Esophagus (tissue), 2 donors: ENCODE measurements around the gene BPI. TPM values are rescaled to one million over a fixed set of nuclear protein-coding genes. Genes with fewer than 3 reads are reported as not detected.

Experiments
- H3K27ac ChIP-seq, 2 donors: one replicate each; pipeline ENCODE4 v1.5.1; 2013; ENCODE audit warnings: low read depth in 2 of 2, mild to moderate bottlenecking in 2 of 2, inconsistent platforms in 1 of 2, low read length in 1 of 2, moderate library complexity in 1 of 2
- H3K27me3 ChIP-seq, 2 donors: one replicate each; pipeline ENCODE4 v1.6.1; 2013; ENCODE audit warnings: low read length in 2 of 2, control low read depth in 1 of 2, mild to moderate bottlenecking in 1 of 2; ENCODE audit not compliant: insufficient read depth in 2 of 2, control insufficient read depth in 1 of 2
- H3K36me3 ChIP-seq, 2 donors: one replicate each; pipeline ENCODE4 v1.6.1; 2013; ENCODE audit warnings: low read length in 1 of 2; ENCODE audit not compliant: control insufficient read depth in 2 of 2, insufficient read depth in 2 of 2
- H3K4me1 ChIP-seq, 2 donors: one replicate each; pipeline ENCODE4 v1.6.1; 2013; ENCODE audit warnings: low read length in 1 of 2; ENCODE audit not compliant: control insufficient read depth in 2 of 2, insufficient read depth in 2 of 2
- H3K4me3 ChIP-seq, 2 donors: one replicate each; pipeline ENCODE4 v1.5.1; 2013; ENCODE audit warnings: low read length in 2 of 2, mild to moderate bottlenecking in 2 of 2, low read depth in 1 of 2, moderate library complexity in 1 of 2
- H3K9me3 ChIP-seq, 2 donors: one replicate each; pipeline ENCODE4 v1.6.1; 2013; ENCODE audit warnings: mild to moderate bottlenecking in 2 of 2, low read depth in 1 of 2, low read length in 1 of 2, moderate library complexity in 1 of 2; ENCODE audit not compliant: control insufficient read depth in 2 of 2, insufficient read depth in 1 of 2
- whole genome bisulfite sequencing, 2 donors: extraction: QIAGEN DNeasy Blood & Tissue Kit; methylation state at CpG; one replicate each; pipeline ENCODE4 v1.1.7; 2013; 5-methylcytosine and 5-hydroxymethylcytosine counted together
- polyA plus RNA-seq, 2 donors: library from polyadenylated mRNA; stranded (reverse); fragments of 200-250 nt; gene quantifications; one replicate each; pipeline ENCODE4 v1.2.3, GENCODE V29; 2013
- donor health status: healthy with polysubstance abuse.
- donor health status: Bipolar disorder and iron deficiency.

The BPI gene
- polyA plus RNA-seq, 2 donors, result 0.02 TPM; not detected in 1

- no peaks in the 10 kb centered on the region for H3K9me3 ChIP-seq
- no peak overlapping the region for H3K27ac ChIP-seq
- H3K4me1 ChIP-seq, result no peaks in the 10 kb centered on the region
- no peaks in the 10 kb centered on the region for H3K27me3 ChIP-seq
- H3K36me3 ChIP-seq, result no peaks in the 10 kb centered on the region
- no peak overlapping the region for H3K4me3 ChIP-seq
- WGBS, 2 donors, result 49 to 53% methylated on average over 15 to 16 of the region's 16 CpGs
These were observed 17.1 kb upstream of the BPI start for GRCh38 chr20:38286586-38287531.

GRCh38 chr20:38290829-38291814, 12.8 kb upstream of the BPI start:
- WGBS, 2 donors, result 39 to 43% methylated on average over 21 of the region's 21 CpGs

GRCh38 chr20:38291966-38292365, 12.0 kb upstream of the BPI start:
- 61 to 62% methylated on average over 3 of the region's 3 CpGs for WGBS, 2 donors
- peaks cover 0 to 3% of the 10 kb centered on the region in 2 donors for H3K4me1 ChIP-seq
- H3K27ac ChIP-seq, result no peak overlapping the region
- H3K9me3 ChIP-seq, result no peaks in the 10 kb centered on the region
- no peaks in the 10 kb centered on the region for H3K27me3 ChIP-seq
- no peak overlapping the region for H3K4me3 ChIP-seq
- no peaks in the 10 kb centered on the region for H3K36me3 ChIP-seq

More at GRCh38 chr20:38290829-38291814, 12.8 kb upstream of the BPI start:
- Histone ChIP-seq H3K27me3 (no peaks in the 10 kb centered on the region), H3K4me3 (no peak overlapping the region), H3K27ac (no peak overlapping the region), H3K9me3 (no peaks in the 10 kb centered on the region), H3K36me3 (no peaks in the 10 kb centered on the region), H3K4me1 (no peaks in the 10 kb centered on the region)

- peaks cover 1 to 3% of the 10 kb centered on the region in 2 donors for H3K4me1 ChIP-seq
These were observed 10.4 kb upstream of the BPI start for GRCh38 chr20:38293491-38294065.

GRCh38 chr20:38294076-38294591, 9.8 kb upstream of the BPI start:
- H3K36me3 ChIP-seq, result no peaks in the 10 kb centered on the region
- H3K4me1 ChIP-seq, result peaks cover 3 to 5% of the 10 kb centered on the region in 2 donors
- no peaks in the 10 kb centered on the region for H3K9me3 ChIP-seq
- H3K4me3 ChIP-seq, result no peak overlapping the region
- H3K27ac ChIP-seq, result no peak overlapping the region
- H3K27me3 ChIP-seq, result no peaks in the 10 kb centered on the region
- 81 to 87% methylated on average over 11 of the region's 11 CpGs for WGBS, 2 donors

More at GRCh38 chr20:38293491-38294065, 10.4 kb upstream of the BPI start:
- 63 to 65% methylated on average over 7 of the region's 7 CpGs for WGBS, 2 donors
- no peaks in the 10 kb centered on the region for H3K36me3 ChIP-seq
- H3K4me3 ChIP-seq, result no peak overlapping the region
- no peak overlapping the region for H3K27ac ChIP-seq
- no peaks in the 10 kb centered on the region for H3K9me3 ChIP-seq
- H3K27me3 ChIP-seq, result no peaks in the 10 kb centered on the region

GRCh38 chr20:38295811-38296210, 8.1 kb upstream of the BPI start:
- no peak overlapping the region for H3K27ac ChIP-seq
- WGBS, 2 donors, result 88 to 91% methylated on average over 4 to 5 of the region's 5 CpGs
- H3K9me3 ChIP-seq, result no peaks in the 10 kb centered on the region
- no peaks in the 10 kb centered on the region for H3K36me3 ChIP-seq
- peaks cover 3 to 14% of the 10 kb centered on the region in 2 donors for H3K4me1 ChIP-seq
- no peaks in the 10 kb centered on the region for H3K27me3 ChIP-seq
- no peak overlapping the region for H3K4me3 ChIP-seq

- 75 to 76% methylated on average over 11 of the region's 11 CpGs for WGBS, 2 donors
- H3K27ac ChIP-seq, result no peak overlapping the region
- H3K4me3 ChIP-seq, result no peak overlapping the region
- H3K9me3 ChIP-seq, result no peaks in the 10 kb centered on the region
- no peaks in the 10 kb centered on the region for H3K36me3 ChIP-seq
- no peaks in the 10 kb centered on the region for H3K27me3 ChIP-seq
- peaks cover 3 to 14% of the 10 kb centered on the region in 2 donors for H3K4me1 ChIP-seq
These were observed 7.5 kb upstream of the BPI start for GRCh38 chr20:38296433-38296832.

- H3K36me3 ChIP-seq, result no peaks in the 10 kb centered on the region
- peaks cover 3 to 14% of the 10 kb centered on the region in 2 donors for H3K4me1 ChIP-seq
- H3K27me3 ChIP-seq, result no peaks in the 10 kb centered on the region
- H3K9me3 ChIP-seq, result no peaks in the 10 kb centered on the region
- H3K27ac ChIP-seq, result peak overlapping the region; percentile 71 to 93
- WGBS, 2 donors, result 86 to 90% methylated on average over 7 of the region's 7 CpGs
- no peak overlapping the region for H3K4me3 ChIP-seq
These were observed 5.9 kb upstream of the BPI start for GRCh38 chr20:38297916-38298674.
